CD4-positive, alpha-beta memory T cell (primary cell): ENCODE data around the gene ISX. TPM values are rescaled to one million over a fixed set of nuclear protein-coding genes. Genes with fewer than 3 reads are reported as not detected.

Source experiments
- CTCF ChIA-PET: fragments of 350-600 bp; sonication (Branson Sonifier 250); formaldehyde crosslinking; loops from one replicate; lab custom pipeline; 2021; ENCODE audit warnings: inconsistent platforms; ENCODE audit not compliant: partially characterized antibody; lab: Charles Lee
- POLR2A ChIA-PET: fragments of 350-600 bp; sonication (Branson Sonifier 250); formaldehyde crosslinking; loops from one replicate; lab custom pipeline; 2021; ENCODE audit not compliant: partially characterized antibody; lab: Charles Lee
- DNase-seq, 5 donors: peaks; one replicate each; pipeline versions ENCODE4 v3.0.0 to v3.0.0-alpha.2; 2020 to 2022; ENCODE audit warnings: mixed read lengths in 1 of 5
- H3K27ac ChIP-seq: one replicate; pipeline ENCODE4 v1.7.0; 2013; ENCODE audit warnings: low read depth, low read length
- H3K27me3 ChIP-seq: 2 replicates; pipeline ENCODE4 v1.7.0; 2013; ENCODE audit warnings: mild to moderate bottlenecking, low read length, moderate library complexity; ENCODE audit not compliant: insufficient read depth
- H3K36me3 ChIP-seq: 2 replicates; pipeline ENCODE4 v1.7.0; 2013; ENCODE audit warnings: mild to moderate bottlenecking, low read length, moderate library complexity; ENCODE audit not compliant: insufficient read depth
- H3K4me1 ChIP-seq: 2 replicates; pipeline ENCODE4 v1.7.0; 2013; ENCODE audit warnings: mild to moderate bottlenecking, low read length, moderate library complexity; ENCODE audit not compliant: insufficient read depth
- H3K4me3 ChIP-seq, 2 donors: one replicate each; pipeline ENCODE4 v1.7.0; 2013; ENCODE audit warnings: low read length in 2 of 2, mild to moderate bottlenecking in 1 of 2
- H3K9me3 ChIP-seq, 2 donors: one replicate each; pipeline ENCODE4 v1.7.0; 2013; ENCODE audit warnings: low read length in 2 of 2, control low read depth in 1 of 2; ENCODE audit not compliant: control insufficient read depth in 1 of 2
- H3K27ac Mint-ChIP-seq, 7 donors: one replicate each; pipeline ENCODE4 v1.8.0; 2020 to 2021; ENCODE audit warnings: mixed read lengths in 7 of 7, mild to moderate bottlenecking in 6 of 7, inconsistent platforms in 3 of 7, moderate library complexity in 3 of 7
- H3K27me3 Mint-ChIP-seq, 2 donors: one replicate each; pipeline ENCODE4 v1.8.0; 2020 to 2021; ENCODE audit warnings: mixed read lengths in 2 of 2
- H3K36me3 Mint-ChIP-seq, 2 donors: one replicate each; pipeline ENCODE4 v1.8.0; 2020 to 2021; ENCODE audit warnings: mixed read lengths in 2 of 2, inconsistent platforms in 1 of 2, mild to moderate bottlenecking in 1 of 2
- H3K4me1 Mint-ChIP-seq, 4 donors: one replicate each; pipeline ENCODE4 v1.8.0; 2020 to 2021; ENCODE audit warnings: mixed read lengths in 4 of 4, mild to moderate bottlenecking in 1 of 4
- H3K4me3 Mint-ChIP-seq, 8 donors: one replicate each; pipeline ENCODE4 v1.8.0; 2020 to 2021; ENCODE audit warnings: mixed read lengths in 8 of 8, mild to moderate bottlenecking in 7 of 8, moderate library complexity in 6 of 8, inconsistent platforms in 3 of 8
- H3K9me3 Mint-ChIP-seq, 8 donors: one replicate each; pipeline ENCODE4 v1.8.0; 2020 to 2021; ENCODE audit warnings: mixed read lengths in 8 of 8, mild to moderate bottlenecking in 5 of 8, inconsistent platforms in 3 of 8, moderate library complexity in 1 of 8
- intact Hi-C: fragments of 100-400 bp; cut with micrococcal nuclease; formaldehyde crosslinking; loops from one replicate; pipeline ENCODE4 v1.15.1; 2023
- polyA plus RNA-seq, 2 donors: library from polyadenylated mRNA; unstranded; fragments of 300-500 nt; fragmentation: Illumina TruSeq; gene quantifications; one replicate each; pipeline ENCODE4 v1.2.3, GENCODE V29; 2021
- total RNA-seq, 2 experiments: library from RNA; stranded (reverse); gene quantifications; one replicate each; pipeline ENCODE4 v1.2.3, GENCODE V29; 2021

The ISX gene
- total and polyA plus RNA-seq, 4 experiments from 2014 or later, result not detected

GRCh38 chr22:35076630-35077029 lies 10.7 kb downstream of the ISX start:
- Mint-ChIP-seq H3K27ac (no peak overlapping the region), H3K4me1 (peaks cover 0 to 2% (median 0%) of the 10 kb centered on the region in 4 donors), H3K27me3 (peaks cover 4 to 5% of the 10 kb centered on the region in 2 donors), H3K4me3 (no peak overlapping the region), H3K9me3 (no peaks in the 10 kb centered on the region), H3K36me3 (no peaks in the 10 kb centered on the region)
- H3K36me3 ChIP-seq, result no peaks in the 10 kb centered on the region
- no peak overlapping the region for H3K4me3 ChIP-seq
- ChIA-PET POLR2A (no interaction called here), CTCF (no interaction called here)
- no peaks in the 10 kb centered on the region for H3K4me1 ChIP-seq
- H3K27ac ChIP-seq, result no peak overlapping the region
- H3K9me3 ChIP-seq, result no peaks in the 10 kb centered on the region
- intact Hi-C loops, result no loop called here
- no peak for DNase-seq
- H3K27me3 ChIP-seq, result no peaks in the 10 kb centered on the region

- DNase-seq, result no peak
- no peaks in the 10 kb centered on the region for H3K27me3 ChIP-seq
- Mint-ChIP-seq H3K9me3 (peaks cover 3 to 18% (median 15%) of the 10 kb centered on the region in 8 donors), H3K36me3 (no peaks in the 10 kb centered on the region), H3K4me1 (no peaks in the 10 kb centered on the region), H3K27me3 (peaks cover 9 to 14% of the 10 kb centered on the region in 2 donors), H3K4me3 (no peak overlapping the region), H3K27ac (no peak overlapping the region)
- H3K9me3 ChIP-seq, result no peaks in the 10 kb centered on the region
- H3K4me3 ChIP-seq, result no peak overlapping the region
- no peaks in the 10 kb centered on the region for H3K36me3 ChIP-seq
- ChIA-PET CTCF (no interaction called here), POLR2A (no interaction called here)
- intact Hi-C loops, result no loop called here
- H3K4me1 ChIP-seq, result no peaks in the 10 kb centered on the region
- no peak overlapping the region for H3K27ac ChIP-seq
Measured at GRCh38 chr22:35085621-35086020, 19.7 kb downstream of the ISX start.

DNA sequence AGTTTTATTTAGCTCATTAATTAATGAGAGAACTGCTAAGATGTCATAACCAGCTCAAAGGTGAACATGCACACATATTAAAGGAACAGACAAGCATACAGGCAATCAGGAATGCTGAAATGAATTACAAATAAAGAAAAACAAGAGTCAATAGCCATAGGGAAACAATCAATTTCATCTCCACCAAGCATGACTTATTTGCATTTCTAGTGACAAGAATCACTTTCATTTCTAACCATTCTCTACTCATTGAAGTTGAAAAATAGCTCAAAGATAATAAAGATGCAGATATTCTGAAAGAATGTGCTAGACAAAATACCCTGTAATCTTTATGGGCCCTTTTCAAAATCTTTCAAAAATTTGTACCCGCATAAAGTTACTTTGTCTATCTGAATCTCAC lies 23.2 kb downstream of the ISX start:
- ChIA-PET CTCF (interaction anchor here (0.7 kb wide), 1 partner anchor 13 kb away, joined by 3 read pairs; no protein-coding TSS in a partner anchor), POLR2A (no interaction called here)
- DNase-seq, result no peak
- no peaks in the 10 kb centered on the region for H3K4me1 ChIP-seq
- no peak overlapping the region for H3K27ac ChIP-seq
- no peaks in the 10 kb centered on the region for H3K9me3 ChIP-seq
- H3K27me3 Mint-ChIP-seq, result peaks cover 4 to 9% of the 10 kb centered on the region in 2 donors
- peaks cover 0 to 9% (median 5%) of the 10 kb centered on the region in 8 donors for H3K9me3 Mint-ChIP-seq
- H3K36me3 Mint-ChIP-seq, result no peaks in the 10 kb centered on the region
- H3K36me3 ChIP-seq, result no peaks in the 10 kb centered on the region
- intact Hi-C loops, result no loop called here
- H3K27me3 ChIP-seq, result no peaks in the 10 kb centered on the region
- H3K27ac Mint-ChIP-seq, result no peak overlapping the region
- no peak overlapping the region for H3K4me3 ChIP-seq
- no peaks in the 10 kb centered on the region for H3K4me1 Mint-ChIP-seq
- no peak overlapping the region for H3K4me3 Mint-ChIP-seq

- no peak for DNase-seq
- H3K9me3 Mint-ChIP-seq, result peaks cover 0 to 6% (median 0%) of the 10 kb centered on the region in 8 donors
- H3K36me3 Mint-ChIP-seq, result no peaks in the 10 kb centered on the region
- ChIA-PET POLR2A (no interaction called here), CTCF (no interaction called here)
- H3K4me3 Mint-ChIP-seq, result no peak overlapping the region
- no peaks in the 10 kb centered on the region for H3K9me3 ChIP-seq
- H3K27ac ChIP-seq, result no peak overlapping the region
- no peak overlapping the region for H3K4me3 ChIP-seq
- H3K4me1 Mint-ChIP-seq, result no peaks in the 10 kb centered on the region
- no peak overlapping the region for H3K27ac Mint-ChIP-seq
- no peaks in the 10 kb centered on the region for H3K27me3 ChIP-seq
- H3K27me3 Mint-ChIP-seq, result peaks cover 8 to 15% of the 10 kb centered on the region in 2 donors
- H3K4me1 ChIP-seq, result no peaks in the 10 kb centered on the region
- intact Hi-C loops, result no loop called here
- H3K36me3 ChIP-seq, result no peaks in the 10 kb centered on the region
Measured at GRCh38 chr22:35092406-35092805, 26.4 kb downstream of the ISX start.

DNA sequence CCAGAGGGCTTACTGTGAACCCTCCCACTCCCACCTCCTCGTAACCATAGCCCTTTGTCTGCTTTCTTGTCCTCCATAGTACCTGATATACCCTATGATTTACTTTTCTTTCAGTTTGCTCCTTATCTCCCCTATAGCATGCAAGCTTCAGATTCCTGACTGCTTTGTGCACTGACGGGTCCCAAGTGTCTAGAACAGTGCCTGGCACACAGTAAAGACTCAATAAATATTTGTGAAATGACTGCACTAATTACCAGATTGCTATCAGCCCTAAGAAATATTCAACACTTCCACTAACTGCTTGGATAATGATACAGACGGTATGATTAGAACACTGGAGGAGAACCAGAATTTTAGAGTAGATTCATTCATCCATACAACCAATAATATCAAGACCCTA lies 33.0 kb downstream of the ISX start:
- no peak overlapping the region for H3K4me3 ChIP-seq
- POLR2A ChIA-PET, result no interaction called here
- H3K4me3 Mint-ChIP-seq, result no peak overlapping the region
- no peaks in the 10 kb centered on the region for H3K36me3 ChIP-seq
- H3K4me1 ChIP-seq, result no peaks in the 10 kb centered on the region
- no peaks in the 10 kb centered on the region for H3K36me3 Mint-ChIP-seq
- no peaks in the 10 kb centered on the region for H3K4me1 Mint-ChIP-seq
- H3K27ac ChIP-seq, result no peak overlapping the region
- no peaks in the 10 kb centered on the region for H3K27me3 ChIP-seq
- DNase-seq, result no peak
- peaks cover 0 to 4% (median 0%) of the 10 kb centered on the region in 8 donors for H3K9me3 Mint-ChIP-seq
- H3K9me3 ChIP-seq, result no peaks in the 10 kb centered on the region
- intact Hi-C loops, result no loop called here
- H3K27me3 Mint-ChIP-seq, result peaks cover 11 to 22% of the 10 kb centered on the region in 2 donors
- no peak overlapping the region for H3K27ac Mint-ChIP-seq
- CTCF ChIA-PET, result no interaction called here

GRCh38 chr22:35099883-35100282 lies 33.9 kb downstream of the ISX start:
- no peak overlapping the region for H3K27ac ChIP-seq
- Mint-ChIP-seq H3K4me1 (no peaks in the 10 kb centered on the region), H3K36me3 (no peaks in the 10 kb centered on the region), H3K4me3 (no peak overlapping the region), H3K27me3 (peaks cover 11 to 19% of the 10 kb centered on the region in 2 donors), H3K27ac (no peak overlapping the region), H3K9me3 (peaks cover 0 to 3% (median 0%) of the 10 kb centered on the region in 8 donors)
- CTCF ChIA-PET, result no interaction called here
- DNase-seq, result no peak
- POLR2A ChIA-PET, result no interaction called here
- H3K4me1 ChIP-seq, result no peaks in the 10 kb centered on the region
- no peak overlapping the region for H3K4me3 ChIP-seq
- intact Hi-C loops, result no loop called here
- no peaks in the 10 kb centered on the region for H3K27me3 ChIP-seq
- H3K9me3 ChIP-seq, result no peaks in the 10 kb centered on the region
- no peaks in the 10 kb centered on the region for H3K36me3 ChIP-seq

DNA sequence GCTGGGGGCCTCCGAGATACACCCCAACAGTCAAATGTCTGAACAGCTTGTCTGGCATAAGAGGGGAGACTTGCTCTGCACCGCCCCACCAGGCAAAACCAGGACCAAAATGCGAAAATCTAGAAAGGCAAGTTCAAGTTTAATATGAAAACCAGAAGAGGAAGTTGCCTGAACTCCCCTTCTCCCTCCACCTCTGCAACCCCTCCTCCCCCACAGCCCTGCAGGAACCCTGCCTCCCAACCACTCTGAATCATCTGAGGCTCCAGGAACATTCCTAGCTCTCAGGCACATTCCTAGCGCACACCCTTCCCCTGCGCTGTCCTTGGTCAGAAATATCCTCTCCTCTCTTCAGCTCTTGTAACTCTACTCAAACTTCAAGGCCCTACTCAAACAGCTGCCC lies 36.7 kb downstream of the ISX start:
- Mint-ChIP-seq H3K4me3 (no peak overlapping the region), H3K9me3 (peaks cover 0 to 4% (median 0%) of the 10 kb centered on the region in 8 donors), H3K27ac (no peak overlapping the region), H3K27me3 (peaks cover 10 to 12% of the 10 kb centered on the region in 2 donors), H3K4me1 (no peaks in the 10 kb centered on the region), H3K36me3 (no peaks in the 10 kb centered on the region)
- ChIA-PET POLR2A (no interaction called here), CTCF (interaction anchor here (0.6 kb wide), 1 partner anchor 14 kb away, joined by 3 read pairs; no protein-coding TSS in a partner anchor)
- Histone ChIP-seq H3K9me3 (no peaks in the 10 kb centered on the region), H3K4me1 (no peaks in the 10 kb centered on the region), H3K4me3 (no peak overlapping the region), H3K27me3 (no peaks in the 10 kb centered on the region), H3K27ac (no peak overlapping the region), H3K36me3 (no peaks in the 10 kb centered on the region)
- intact Hi-C loops, result no loop called here
- DNase-seq, result no peak

- ChIA-PET CTCF (no interaction called here), POLR2A (no interaction called here)
- no peaks in the 10 kb centered on the region for H3K4me1 ChIP-seq
- intact Hi-C loops, result no loop called here
- peaks cover 0 to 13% (median 3%) of the 10 kb centered on the region in 8 donors for H3K9me3 Mint-ChIP-seq
- H3K36me3 ChIP-seq, result no peaks in the 10 kb centered on the region
- H3K4me3 ChIP-seq, result no peak overlapping the region
- H3K4me1 Mint-ChIP-seq, result no peaks in the 10 kb centered on the region
- no peaks in the 10 kb centered on the region for H3K36me3 Mint-ChIP-seq
- no peak overlapping the region for H3K27ac ChIP-seq
- peaks cover 11 to 14% of the 10 kb centered on the region in 2 donors for H3K27me3 Mint-ChIP-seq
- H3K27ac Mint-ChIP-seq, result no peak overlapping the region
- no peaks in the 10 kb centered on the region for H3K9me3 ChIP-seq
- no peak for DNase-seq
- no peak overlapping the region for H3K4me3 Mint-ChIP-seq
- H3K27me3 ChIP-seq, result no peaks in the 10 kb centered on the region
Measured at GRCh38 chr22:35103761-35104160, 37.8 kb downstream of the ISX start.
